ENCODE results near the gene PSG11. TPM values are rescaled to one million over a fixed set of nuclear protein-coding genes. Genes with fewer than 3 reads are reported as not detected.
"Not testable (repeated sequence)": the region's sequence is repeated elsewhere in the genome, so short reads cannot be mapped to it uniquely, and the experiment has no call there.

Gene PSG11
- total RNA-seq, 1 experiment from 2014 or later, result not detected

DNA sequence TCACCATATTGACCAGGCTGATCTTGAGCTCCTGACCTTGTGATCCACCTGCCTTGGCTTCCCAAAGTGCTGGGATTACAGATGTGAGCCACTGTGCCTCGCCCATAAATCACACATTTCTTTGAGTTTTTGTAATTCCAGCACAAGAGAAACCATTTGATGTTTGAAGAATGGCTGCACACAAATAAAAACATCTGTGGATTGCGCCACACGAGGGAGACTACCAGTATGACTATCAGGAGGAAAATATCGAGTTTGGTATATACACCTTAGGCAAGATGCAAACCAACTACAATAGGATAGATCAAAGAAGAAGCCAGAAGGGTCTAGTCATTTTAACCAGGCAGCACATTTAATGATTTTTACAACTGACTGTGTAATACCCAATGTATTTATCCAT is 20.4 kb downstream of the PSG11 start:
- H3K27ac ChIP-seq; H3K4me3 ChIP-seq; H3K9me3 ChIP-seq (replicated peaks); H3K4me1 ChIP-seq; DNase-seq; H3K27me3 ChIP-seq; H3K36me3 ChIP-seq: not testable (repeated sequence)

DNA sequence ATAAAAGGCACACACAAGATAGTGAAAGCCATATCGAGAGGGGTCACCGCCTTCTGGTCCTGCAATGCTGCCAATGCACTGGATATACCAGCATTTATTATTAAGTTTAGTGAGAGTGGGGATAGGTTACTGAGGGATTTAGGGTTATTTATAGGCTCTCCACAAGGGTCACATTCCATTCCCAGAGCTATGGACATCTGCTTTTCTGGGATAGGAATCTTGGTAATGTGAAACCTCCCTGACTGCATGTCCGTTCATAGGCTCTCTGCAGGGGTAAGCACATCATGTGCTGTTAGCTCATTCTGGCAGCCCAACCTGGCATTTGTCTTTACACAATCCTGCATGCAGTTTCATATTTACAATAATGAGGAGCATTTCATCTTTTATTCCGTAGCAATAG is 21.4 kb downstream of the PSG11 start:
- peak in 1 of 2 experiments; percentile 7 for DNase-seq
- not testable (repeated sequence) for H3K4me3 ChIP-seq; H3K27ac ChIP-seq; H3K9me3 ChIP-seq (replicated peaks); H3K4me1 ChIP-seq; H3K27me3 ChIP-seq; H3K36me3 ChIP-seq

- H3K4me1 ChIP-seq; H3K36me3 ChIP-seq; DNase-seq; H3K9me3 ChIP-seq (replicated peaks); H3K27ac ChIP-seq; H3K4me3 ChIP-seq; H3K27me3 ChIP-seq: not testable (repeated sequence)
These were observed 22.6 kb downstream of the PSG11 start for GRCh38 chr19:43003634-43004033.

- not testable (repeated sequence) for H3K9me3 ChIP-seq (replicated peaks); H3K27ac ChIP-seq; H3K4me1 ChIP-seq; DNase-seq; H3K27me3 ChIP-seq; H3K4me3 ChIP-seq; H3K36me3 ChIP-seq
These were observed 23.3 kb downstream of the PSG11 start for GRCh38 chr19:43002948-43003347.

- H3K27ac ChIP-seq; H3K27me3 ChIP-seq; H3K36me3 ChIP-seq; H3K9me3 ChIP-seq (replicated peaks); H3K4me1 ChIP-seq; H3K4me3 ChIP-seq; DNase-seq: not testable (repeated sequence)
These were observed 30.1 kb downstream of the PSG11 start for GRCh38 chr19:42996161-42996560.

DNA sequence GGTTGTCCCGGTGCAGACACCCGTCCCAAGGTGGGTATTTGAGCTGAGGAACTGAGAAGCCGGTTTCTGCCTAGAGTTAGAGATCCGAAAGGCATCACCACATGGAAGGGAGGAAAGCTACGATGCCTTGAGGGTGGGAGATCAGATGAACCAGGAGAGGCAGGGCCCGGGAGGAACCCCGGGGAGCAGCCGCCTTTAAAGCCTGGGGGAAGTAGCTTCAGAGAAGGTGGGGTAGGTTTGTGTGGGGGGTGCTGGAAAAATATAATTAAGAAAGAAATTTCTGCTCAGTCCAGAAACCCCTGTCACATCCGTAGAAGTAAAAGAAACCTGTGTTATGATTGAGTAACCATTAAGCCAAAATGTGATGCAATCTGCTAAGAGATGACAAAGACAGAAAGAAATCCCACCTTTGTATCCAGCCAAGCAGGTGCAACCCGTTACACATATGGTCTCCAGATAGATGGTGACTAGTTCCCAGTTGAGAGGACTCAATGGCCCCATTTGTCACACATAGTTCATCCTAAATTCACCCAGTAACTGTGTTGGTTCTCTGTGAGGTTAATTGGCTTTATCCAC is 34.2 kb downstream of the PSG11 start:
- H3K4me1 ChIP-seq; H3K27ac ChIP-seq; H3K4me3 ChIP-seq; H3K27me3 ChIP-seq; DNase-seq; H3K36me3 ChIP-seq; H3K9me3 ChIP-seq (replicated peaks): not testable (repeated sequence)

DNA sequence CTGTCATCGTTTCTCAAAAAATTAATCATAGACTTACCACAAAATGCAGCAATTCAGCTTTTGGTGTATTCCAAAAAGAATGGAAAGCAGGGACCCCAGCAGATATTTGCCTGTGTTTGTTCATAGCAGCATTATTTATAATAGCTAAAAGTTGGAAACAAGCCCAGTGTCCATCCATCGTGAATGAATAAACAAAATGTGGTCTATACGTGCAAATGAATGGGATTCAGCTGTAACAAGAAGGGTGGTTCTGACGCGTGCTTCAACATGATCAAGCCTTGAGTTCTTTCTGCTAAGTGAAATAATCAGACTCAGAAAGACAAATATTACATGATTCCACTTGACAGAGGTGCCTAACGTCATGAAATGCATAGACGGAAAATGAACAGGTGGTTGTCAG is 36.4 kb downstream of the PSG11 start:
- no peaks in the 10 kb centered on the region for H3K27me3 ChIP-seq
- H3K4me1 ChIP-seq, result no peaks in the 10 kb centered on the region
- peak in 1 of 2 experiments; percentile 6 for DNase-seq
- H3K27ac ChIP-seq, result no peak overlapping the region
- no peaks in the 10 kb centered on the region for H3K9me3 ChIP-seq (replicated peaks)
- H3K4me3 ChIP-seq, result no peak overlapping the region
- H3K36me3 ChIP-seq, result no peaks in the 10 kb centered on the region

- not testable (repeated sequence) for H3K27ac ChIP-seq
These were observed 37.1 kb downstream of the PSG11 start for GRCh38 chr19:42989186-42989585.

DNA sequence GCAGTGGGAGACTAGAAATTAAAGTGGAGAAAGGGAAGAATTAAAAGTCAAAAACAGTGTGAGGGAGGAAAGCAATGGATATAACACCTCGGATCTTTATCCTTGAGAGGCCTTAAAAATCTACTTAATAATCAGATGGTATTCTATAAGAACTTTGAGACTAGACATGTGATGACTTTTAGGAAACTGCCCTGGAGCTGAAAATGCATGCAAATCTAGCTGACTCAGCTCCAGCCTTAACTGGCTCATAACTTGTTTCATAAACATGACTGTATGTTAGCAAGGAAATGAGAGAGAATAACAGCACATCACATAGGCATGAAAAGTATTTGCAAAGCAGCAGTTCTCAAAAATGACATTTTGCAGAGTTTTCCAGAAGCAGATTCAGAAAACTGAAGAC is 38.1 kb downstream of the PSG11 start:
- not testable (repeated sequence) for H3K4me3 ChIP-seq; H3K27me3 ChIP-seq; H3K27ac ChIP-seq; H3K36me3 ChIP-seq; H3K9me3 ChIP-seq (replicated peaks); H3K4me1 ChIP-seq; DNase-seq

More at GRCh38 chr19:42989186-42989585, 37.1 kb downstream of the PSG11 start:
- not testable (repeated sequence) for H3K27me3 ChIP-seq; DNase-seq; H3K9me3 ChIP-seq (replicated peaks); H3K36me3 ChIP-seq; H3K4me3 ChIP-seq; H3K4me1 ChIP-seq

DNA sequence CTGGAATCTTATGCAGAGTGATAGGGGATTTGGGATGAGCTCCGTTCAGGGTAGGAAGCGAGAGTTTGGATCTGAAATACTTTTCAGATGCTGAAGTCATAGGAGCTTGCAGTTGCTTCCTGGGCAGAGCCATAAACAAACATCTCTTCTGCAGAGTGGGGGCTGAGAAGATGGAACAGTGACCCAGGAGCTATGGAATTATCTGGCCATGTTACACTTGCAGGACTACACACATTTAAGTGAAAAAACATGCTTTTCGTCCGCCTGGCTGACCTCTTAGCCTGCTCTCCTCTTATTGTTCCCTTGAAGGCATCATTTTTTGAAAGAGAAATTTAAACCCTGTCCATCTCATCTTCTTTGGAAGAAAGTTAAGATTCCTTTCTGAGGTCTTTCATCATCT is 40.7 kb downstream of the PSG11 start:
- H3K27ac ChIP-seq, result no peak overlapping the region
- H3K4me1 ChIP-seq, result no peaks in the 10 kb centered on the region
- H3K9me3 ChIP-seq (replicated peaks), result no peaks in the 10 kb centered on the region
- DNase-seq, result no peak
- no peak overlapping the region for H3K4me3 ChIP-seq
- H3K27me3 ChIP-seq, result no peaks in the 10 kb centered on the region
- no peaks in the 10 kb centered on the region for H3K36me3 ChIP-seq

- not testable (repeated sequence) for H3K36me3 ChIP-seq; H3K27ac ChIP-seq; DNase-seq; H3K27me3 ChIP-seq; H3K4me1 ChIP-seq; H3K9me3 ChIP-seq (replicated peaks); H3K4me3 ChIP-seq
These were observed 44.2 kb downstream of the PSG11 start for GRCh38 chr19:42982111-42982510.

GRCh38 chr19:42971451-42971850 is 54.8 kb downstream of the PSG11 start:
- not testable (repeated sequence) for H3K9me3 ChIP-seq (replicated peaks); H3K4me3 ChIP-seq; H3K27ac ChIP-seq; H3K27me3 ChIP-seq; H3K36me3 ChIP-seq; DNase-seq; H3K4me1 ChIP-seq

DNA sequence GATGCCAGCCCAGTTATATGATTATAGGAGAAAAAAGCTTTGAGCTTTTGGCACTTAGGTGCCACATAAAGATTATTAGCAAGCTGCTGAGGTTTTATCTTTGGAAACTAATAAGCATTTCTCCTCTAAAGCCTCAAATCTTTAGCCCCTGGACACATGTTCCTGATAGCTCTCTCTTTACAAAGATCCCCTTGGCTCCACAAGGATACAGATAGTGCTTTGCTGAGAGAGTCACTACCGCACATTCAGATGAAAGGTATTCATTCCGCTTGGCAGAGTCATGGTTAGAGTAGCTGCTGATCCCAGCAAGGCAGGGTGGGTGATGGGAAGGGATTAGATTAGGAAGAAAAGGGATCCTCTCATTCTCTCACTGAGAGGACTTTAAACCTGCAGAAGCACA is 61.1 kb downstream of the PSG11 start:
- no peak for DNase-seq

GRCh38 chr19:42961119-42961518 is 65.2 kb downstream of the PSG11 start:
- H3K36me3 ChIP-seq, result no peaks in the 10 kb centered on the region
- H3K27me3 ChIP-seq, result no peaks in the 10 kb centered on the region
- no peaks in the 10 kb centered on the region for H3K9me3 ChIP-seq (replicated peaks)
- no peaks in the 10 kb centered on the region for H3K4me1 ChIP-seq
- H3K4me3 ChIP-seq, result no peak overlapping the region
- no peak for DNase-seq
- no peak overlapping the region for H3K27ac ChIP-seq

More for the DNA sequence above, 61.1 kb downstream of the PSG11 start:
- no peaks in the 10 kb centered on the region for H3K27me3 ChIP-seq
- H3K27ac ChIP-seq, result no peak overlapping the region
- H3K4me3 ChIP-seq, result no peak overlapping the region
- no peaks in the 10 kb centered on the region for H3K9me3 ChIP-seq (replicated peaks)
- H3K36me3 ChIP-seq, result no peaks in the 10 kb centered on the region
- no peaks in the 10 kb centered on the region for H3K4me1 ChIP-seq

Data from SJCRH30 (cell line).